Peyer's patch (tissue), 4 donors: ENCODE results near the gene PLAC1.

ENCODE experiments used
- POLR2A ChIP-seq, 2 donors: fragments of 450-650 bp; IDR thresholded peaks; one replicate each; pipeline ENCODE4 v1.5.1; 2017; ENCODE audit warnings: antibody characterized with exemption in 2 of 2, mild to moderate bottlenecking in 2 of 2, moderate library complexity in 2 of 2
- TF ChIP-seq, protein P1 (sequence below), 6 experiments: fragments of 450-650 bp in 4 of 6; fragments of 200-600 bp in 2 of 6; sonication (generic) in 1 of 6; IDR thresholded peaks; one replicate each; pipeline ENCODE4 v1.5.1; 2017 to 2019; ENCODE audit warnings: antibody characterized with exemption in 6 of 6, mild to moderate bottlenecking in 3 of 6, moderate library complexity in 1 of 6

DNA sequence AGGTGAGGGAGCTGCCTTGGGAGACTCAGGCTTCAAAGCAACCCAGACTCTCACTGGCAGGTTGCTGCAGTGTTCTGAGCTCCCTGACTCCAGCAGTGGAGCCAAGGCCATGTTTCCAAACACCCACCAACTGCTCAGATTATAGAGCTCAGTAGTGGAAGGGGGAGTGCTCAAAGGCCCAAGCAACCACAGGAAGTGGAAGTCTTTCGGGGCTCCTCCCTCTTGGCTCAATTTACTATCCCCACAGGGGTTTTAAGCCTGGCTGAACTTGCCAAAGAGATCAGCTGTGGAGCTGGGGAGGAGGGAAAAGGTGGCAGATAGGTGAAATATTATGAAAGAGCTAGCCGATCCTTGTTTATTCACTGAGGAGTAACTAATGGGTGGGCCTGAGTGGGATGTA is 115.8 kb downstream of the PLAC1 start:
- no peak for TF ChIP-seq POLR2A (IDR thresholded peaks at IDR 0.05)
- TF ChIP-seq, protein P1, sequence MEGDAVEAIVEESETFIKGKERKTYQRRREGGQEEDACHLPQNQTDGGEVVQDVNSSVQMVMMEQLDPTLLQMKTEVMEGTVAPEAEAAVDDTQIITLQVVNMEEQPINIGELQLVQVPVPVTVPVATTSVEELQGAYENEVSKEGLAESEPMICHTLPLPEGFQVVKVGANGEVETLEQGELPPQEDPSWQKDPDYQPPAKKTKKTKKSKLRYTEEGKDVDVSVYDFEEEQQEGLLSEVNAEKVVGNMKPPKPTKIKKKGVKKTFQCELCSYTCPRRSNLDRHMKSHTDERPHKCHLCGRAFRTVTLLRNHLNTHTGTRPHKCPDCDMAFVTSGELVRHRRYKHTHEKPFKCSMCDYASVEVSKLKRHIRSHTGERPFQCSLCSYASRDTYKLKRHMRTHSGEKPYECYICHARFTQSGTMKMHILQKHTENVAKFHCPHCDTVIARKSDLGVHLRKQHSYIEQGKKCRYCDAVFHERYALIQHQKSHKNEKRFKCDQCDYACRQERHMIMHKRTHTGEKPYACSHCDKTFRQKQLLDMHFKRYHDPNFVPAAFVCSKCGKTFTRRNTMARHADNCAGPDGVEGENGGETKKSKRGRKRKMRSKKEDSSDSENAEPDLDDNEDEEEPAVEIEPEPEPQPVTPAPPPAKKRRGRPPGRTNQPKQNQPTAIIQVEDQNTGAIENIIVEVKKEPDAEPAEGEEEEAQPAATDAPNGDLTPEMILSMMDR (IDR thresholded peaks at IDR 0.05) = no peak
